Astrocyte of the hippocampus (primary cell): ENCODE data around the gene SYNDIG1.

Source experiments
- DNase-seq: peaks from one replicate; pipeline ENCODE4 v3.0.0; 2011; ENCODE audit warnings: low read depth, low spot score

Gene SYNDIG1

GRCh38 chr20:24522452-24523330 is 53.3 kb downstream of the SYNDIG1 start:
- DNase-seq: peak; percentile 20

GRCh38 chr20:24523661-24524060 is 54.2 kb downstream of the SYNDIG1 start:
- no peak for DNase-seq

- DNase-seq: no peak
Observed at GRCh38 chr20:24528583-24529368, 59.3 kb downstream of the SYNDIG1 start.

GRCh38 chr20:24529369-24529719 is 59.9 kb downstream of the SYNDIG1 start:
- no peak for DNase-seq

GRCh38 chr20:24530131-24530680 is 60.8 kb downstream of the SYNDIG1 start:
- DNase-seq: no peak

GRCh38 chr20:24531202-24531601 is 61.8 kb downstream of the SYNDIG1 start:
- no peak for DNase-seq

- no peak for DNase-seq
Observed at GRCh38 chr20:24531631-24532419, 62.4 kb downstream of the SYNDIG1 start.

GRCh38 chr20:24533449-24533848 is 64.0 kb downstream of the SYNDIG1 start:
- DNase-seq: no peak

GRCh38 chr20:24534282-24534681 is 64.9 kb downstream of the SYNDIG1 start:
- DNase-seq: no peak

- DNase-seq: no peak
Observed at GRCh38 chr20:24535941-24536730, 66.7 kb downstream of the SYNDIG1 start.

- no peak for DNase-seq
Observed at GRCh38 chr20:24537210-24537609, 67.8 kb downstream of the SYNDIG1 start.

GRCh38 chr20:24542721-24543120 is 73.3 kb downstream of the SYNDIG1 start:
- no peak for DNase-seq

GRCh38 chr20:24543168-24543567 is 73.7 kb downstream of the SYNDIG1 start:
- no peak for DNase-seq

- DNase-seq: no peak
Observed at GRCh38 chr20:24543741-24544140, 74.3 kb downstream of the SYNDIG1 start.

- no peak for DNase-seq
Observed at GRCh38 chr20:24544371-24544770, 74.9 kb downstream of the SYNDIG1 start.

- no peak for DNase-seq
Observed at GRCh38 chr20:24545168-24545567, 75.7 kb downstream of the SYNDIG1 start.

- DNase-seq: no peak
Observed at GRCh38 chr20:24546232-24546892, 76.9 kb downstream of the SYNDIG1 start.

GRCh38 chr20:24547967-24548366 is 78.5 kb downstream of the SYNDIG1 start:
- DNase-seq: no peak

GRCh38 chr20:24559114-24559732 is 89.8 kb downstream of the SYNDIG1 start:
- DNase-seq: no peak
